HUES64 (cell line): ENCODE results near the gene FBXL16.
A peak's percentile ranks its signal among the peaks of the same experiment; 100 is the strongest.

ENCODE experiments used
- H3K27ac ChIP-seq: 2 replicates; pipeline ENCODE4 v1.7.0; 2013; ENCODE audit warnings: low read depth, low read length, inconsistent platforms
- H3K27me3 ChIP-seq: 2 replicates; pipeline ENCODE4 v1.6.1; 2013; ENCODE audit warnings: mild to moderate bottlenecking, low read length; ENCODE audit not compliant: insufficient read depth
- H3K36me3 ChIP-seq: 2 replicates; pipeline ENCODE4 v1.6.1; 2013; ENCODE audit warnings: mild to moderate bottlenecking, low read length; ENCODE audit not compliant: insufficient read depth
- H3K4me1 ChIP-seq: 2 replicates; pipeline ENCODE4 v1.6.1; 2013; ENCODE audit warnings: mild to moderate bottlenecking, low read length, moderate library complexity; ENCODE audit not compliant: insufficient read depth
- H3K4me3 ChIP-seq: 2 replicates; pipeline ENCODE4 v1.5.1; 2013; ENCODE audit warnings: mild to moderate bottlenecking, low read length, moderate library complexity
- H3K9ac ChIP-seq: 2 replicates; pipeline ENCODE4 v1.6.1; 2013; ENCODE audit warnings: mild to moderate bottlenecking, low read depth, low read length
- H3K9me3 ChIP-seq: 2 replicates; pipeline ENCODE4 v1.6.1; 2013; ENCODE audit warnings: low read depth, low read length; ENCODE audit not compliant: insufficient read depth
- WGBS: fragments of 150-250, 120-280 bp; methylation state at CpG from one replicate; pipeline ENCODE4 v1.1.7; 2013; ENCODE audit warnings: missing lambda C conversion rate; 5-methylcytosine and 5-hydroxymethylcytosine counted together

Gene FBXL16

GRCh38 chr16:720447-720989, 14.9 kb upstream of the FBXL16 start:
- Histone ChIP-seq H3K27ac (peak overlapping the region; percentile 94), H3K9ac (peak overlapping the region; percentile 94), H3K36me3 (peaks cover 5% of the 10 kb centered on the region; the same call in 1 of the 2 replicates), H3K27me3 (peaks cover 23% of the 10 kb centered on the region), H3K4me1 (peaks cover 18% of the 10 kb centered on the region; the same call in 1 of the 2 replicates), H3K9me3 (no peaks in the 10 kb centered on the region), H3K4me3 (peak overlapping the region; percentile 93)
- WGBS, result under 1% methylated on average over 36 of the region's 38 CpGs

DNA sequence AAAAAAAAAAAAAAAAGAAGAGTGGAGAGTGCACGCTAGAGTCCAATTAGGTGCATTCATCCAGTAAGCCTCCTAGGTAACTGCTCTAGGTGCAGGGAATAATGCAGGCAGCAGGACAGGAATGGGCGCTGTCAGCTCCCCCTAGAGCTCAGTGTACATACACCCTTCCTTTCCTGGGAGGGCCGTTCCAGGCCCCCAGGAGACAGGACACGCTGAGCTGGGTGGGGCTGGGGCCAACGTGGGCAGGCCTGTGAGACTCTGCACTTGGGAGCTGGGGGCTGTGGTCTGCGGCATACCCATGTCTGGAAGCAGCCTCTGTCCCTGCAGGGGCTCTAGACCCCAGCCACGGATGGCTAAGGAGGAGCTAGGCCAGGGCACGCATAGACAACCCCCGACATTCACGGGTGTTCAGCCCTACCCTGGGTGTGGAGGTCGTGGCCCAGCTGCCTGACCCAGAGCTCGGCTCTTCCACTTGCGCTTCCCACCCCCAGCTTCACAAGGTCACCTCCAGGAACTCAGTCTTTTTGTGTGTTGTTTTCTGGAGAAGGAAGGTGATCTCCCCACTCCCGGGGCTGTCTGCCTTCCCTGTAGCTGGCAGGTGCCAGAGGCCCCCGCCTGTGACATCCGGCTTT, 14.3 kb upstream of the FBXL16 start:
- Histone ChIP-seq H3K4me1 (peaks cover 18% of the 10 kb centered on the region; the same call in 1 of the 2 replicates), H3K4me3 (peak overlapping the region; percentile 93), H3K27me3 (peaks cover 23% of the 10 kb centered on the region), H3K36me3 (peaks cover 5% of the 10 kb centered on the region; the same call in 1 of the 2 replicates), H3K27ac (no peak overlapping the region), H3K9me3 (no peaks in the 10 kb centered on the region), H3K9ac (peak overlapping the region; percentile 94; the same call in 1 of the 2 replicates)
- WGBS, result 25% methylated on average over 16 of the region's 16 CpGs

GRCh38 chr16:718922-719321, 13.3 kb upstream of the FBXL16 start:
- WGBS, result 92% methylated on average over 6 of the region's 6 CpGs
- Histone ChIP-seq H3K36me3 (peaks cover 5% of the 10 kb centered on the region; the same call in 1 of the 2 replicates), H3K27ac (no peak overlapping the region), H3K9ac (no peak overlapping the region), H3K4me1 (peaks cover 18% of the 10 kb centered on the region; the same call in 1 of the 2 replicates), H3K4me3 (no peak overlapping the region), H3K9me3 (no peaks in the 10 kb centered on the region), H3K27me3 (peaks cover 31% of the 10 kb centered on the region)

DNA sequence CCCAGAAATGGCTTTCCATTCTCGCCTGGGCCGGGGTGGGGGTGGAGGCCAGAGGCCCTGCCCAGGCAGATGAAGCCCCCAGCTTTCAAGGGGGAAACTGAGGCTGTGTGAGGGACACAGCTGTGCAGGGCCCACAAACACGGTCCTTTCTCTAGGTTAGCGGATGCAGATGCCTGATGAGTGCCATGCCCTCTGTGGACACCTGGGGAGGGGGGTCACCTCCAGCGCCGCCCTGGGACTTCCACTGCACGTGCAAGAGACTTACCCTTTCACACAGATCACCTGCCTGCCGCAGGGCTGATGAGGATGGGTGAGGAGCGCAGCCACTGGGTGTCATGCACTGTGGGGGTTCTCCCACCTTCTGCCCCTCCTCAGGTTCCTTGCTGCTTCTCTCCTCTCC, 12.8 kb upstream of the FBXL16 start:
- Histone ChIP-seq H3K27ac (no peak overlapping the region), H3K9ac (no peak overlapping the region)

DNA sequence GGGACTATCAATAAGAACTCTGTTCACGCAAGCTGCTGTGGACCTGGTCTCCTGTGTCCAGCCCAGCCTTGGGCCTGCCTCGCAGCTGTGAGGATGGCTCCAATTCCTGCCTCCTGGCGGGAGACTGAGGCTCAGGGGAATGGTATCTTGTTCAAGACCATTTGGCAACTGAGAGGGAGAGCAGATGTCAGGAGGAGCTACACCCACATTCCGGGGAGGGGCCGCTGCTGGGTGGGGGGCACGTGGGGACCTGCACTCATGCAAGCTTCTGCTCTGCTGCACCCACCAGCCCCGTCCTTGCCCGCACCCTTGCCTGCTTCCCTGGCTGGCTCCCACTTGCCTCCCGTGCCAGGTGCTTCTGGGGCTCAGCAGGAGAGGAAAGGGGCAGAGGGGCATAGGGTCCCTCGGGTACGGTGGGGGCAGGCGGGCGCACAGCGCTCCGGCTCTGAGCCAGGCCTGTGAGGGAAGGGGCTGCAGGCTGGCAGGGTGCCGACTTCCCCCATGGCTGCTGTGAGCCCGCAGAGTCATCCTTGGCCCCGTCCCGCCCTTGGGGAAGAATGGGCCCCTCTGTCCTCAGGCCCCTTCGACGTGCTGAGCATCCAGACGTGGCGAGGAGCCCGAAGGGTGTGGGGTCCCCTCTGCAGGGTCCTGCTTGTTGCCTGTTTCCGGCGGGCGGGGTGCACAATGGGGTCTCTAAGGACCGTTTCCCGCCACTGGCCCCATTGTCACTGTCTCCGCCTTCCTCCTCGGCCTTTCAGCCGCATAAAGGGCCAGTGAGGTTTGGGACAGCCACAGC, 12.0 kb upstream of the FBXL16 start:
- WGBS, result 76% methylated on average over 32 of the region's 32 CpGs
- Histone ChIP-seq H3K27ac (no peak overlapping the region), H3K4me1 (peaks cover 18% of the 10 kb centered on the region; the same call in 1 of the 2 replicates), H3K9me3 (no peaks in the 10 kb centered on the region), H3K36me3 (no peaks in the 10 kb centered on the region), H3K4me3 (no peak overlapping the region), H3K9ac (no peak overlapping the region), H3K27me3 (peaks cover 36% of the 10 kb centered on the region)

More for the DNA sequence above, 12.8 kb upstream of the FBXL16 start:
- H3K9me3 ChIP-seq, result no peaks in the 10 kb centered on the region
- peaks cover 36% of the 10 kb centered on the region for H3K27me3 ChIP-seq
- H3K4me1 ChIP-seq, result peaks cover 18% of the 10 kb centered on the region; the same call in 1 of the 2 replicates
- H3K4me3 ChIP-seq, result no peak overlapping the region
- 92% methylated on average over 9 of the region's 9 CpGs for WGBS
- peaks cover 4% of the 10 kb centered on the region; the same call in 1 of the 2 replicates for H3K36me3 ChIP-seq

DNA sequence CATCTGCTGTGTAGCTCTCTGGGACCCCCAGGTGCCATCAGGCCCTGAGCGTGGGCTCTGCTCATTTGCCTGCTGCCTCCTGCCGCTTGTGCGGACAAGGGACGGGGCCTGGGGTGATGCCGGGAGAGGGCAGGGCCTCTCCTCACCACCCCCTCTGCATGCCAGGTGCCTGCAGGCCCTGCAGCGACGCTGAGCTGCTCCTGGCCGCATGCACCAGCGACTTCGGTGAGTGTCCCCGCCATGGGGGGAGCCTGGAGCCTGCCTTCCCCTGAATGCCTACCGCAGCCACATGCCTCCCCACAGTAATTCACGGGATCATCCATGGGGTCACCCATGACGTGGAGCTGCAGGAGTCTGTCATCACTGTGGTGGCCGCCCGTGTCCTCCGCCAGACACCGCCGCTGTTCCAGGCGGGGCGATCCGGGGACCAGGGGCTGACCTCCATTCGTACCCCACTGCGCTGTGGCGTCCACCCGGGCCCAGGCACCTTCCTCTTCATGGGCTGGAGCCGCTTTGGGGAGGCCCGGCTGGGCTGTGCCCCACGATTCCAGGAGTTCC, 11.2 kb upstream of the FBXL16 start:
- Histone ChIP-seq H3K27ac (no peak overlapping the region), H3K4me3 (peak overlapping the region; percentile 66; the same call in 1 of the 2 replicates), H3K4me1 (peaks cover 18% of the 10 kb centered on the region; the same call in 1 of the 2 replicates), H3K9ac (no peak overlapping the region), H3K27me3 (peaks cover 38% of the 10 kb centered on the region), H3K36me3 (no peaks in the 10 kb centered on the region), H3K9me3 (no peaks in the 10 kb centered on the region)
- WGBS, result 89% methylated on average over 29 of the region's 29 CpGs

DNA sequence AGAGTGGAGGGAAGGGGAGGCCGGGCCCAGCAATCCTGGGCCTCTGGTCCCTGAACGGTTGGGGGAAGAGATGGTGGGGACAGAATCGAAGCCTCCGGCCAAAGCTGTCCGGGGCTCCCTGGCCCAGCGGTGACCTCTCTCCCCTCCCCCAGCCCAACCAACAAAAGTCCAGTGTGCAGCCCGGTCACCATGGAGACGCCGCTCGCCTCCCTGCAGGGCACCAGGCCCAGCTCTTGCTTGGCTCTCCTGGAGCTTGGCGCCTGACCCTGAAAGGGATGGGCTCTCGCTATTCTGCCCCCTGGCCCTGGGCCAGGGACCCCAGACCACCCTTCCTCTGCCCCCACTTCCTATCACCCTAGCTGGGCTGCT, 10.6 kb upstream of the FBXL16 start:
- H3K4me3 ChIP-seq, result peak overlapping the region; percentile 66
- 0 out of 2 replicates have a peak overlapping the region, but pooled peaks have one; percentile 37 for H3K9ac ChIP-seq
- H3K27me3 ChIP-seq, result peaks cover 40% of the 10 kb centered on the region
- 14% methylated on average over 11 of the region's 12 CpGs for WGBS
- no peaks in the 10 kb centered on the region for H3K36me3 ChIP-seq
- no peaks in the 10 kb centered on the region for H3K9me3 ChIP-seq
- peaks cover 18% of the 10 kb centered on the region; the same call in 1 of the 2 replicates for H3K4me1 ChIP-seq
- H3K27ac ChIP-seq, result no peak overlapping the region

DNA sequence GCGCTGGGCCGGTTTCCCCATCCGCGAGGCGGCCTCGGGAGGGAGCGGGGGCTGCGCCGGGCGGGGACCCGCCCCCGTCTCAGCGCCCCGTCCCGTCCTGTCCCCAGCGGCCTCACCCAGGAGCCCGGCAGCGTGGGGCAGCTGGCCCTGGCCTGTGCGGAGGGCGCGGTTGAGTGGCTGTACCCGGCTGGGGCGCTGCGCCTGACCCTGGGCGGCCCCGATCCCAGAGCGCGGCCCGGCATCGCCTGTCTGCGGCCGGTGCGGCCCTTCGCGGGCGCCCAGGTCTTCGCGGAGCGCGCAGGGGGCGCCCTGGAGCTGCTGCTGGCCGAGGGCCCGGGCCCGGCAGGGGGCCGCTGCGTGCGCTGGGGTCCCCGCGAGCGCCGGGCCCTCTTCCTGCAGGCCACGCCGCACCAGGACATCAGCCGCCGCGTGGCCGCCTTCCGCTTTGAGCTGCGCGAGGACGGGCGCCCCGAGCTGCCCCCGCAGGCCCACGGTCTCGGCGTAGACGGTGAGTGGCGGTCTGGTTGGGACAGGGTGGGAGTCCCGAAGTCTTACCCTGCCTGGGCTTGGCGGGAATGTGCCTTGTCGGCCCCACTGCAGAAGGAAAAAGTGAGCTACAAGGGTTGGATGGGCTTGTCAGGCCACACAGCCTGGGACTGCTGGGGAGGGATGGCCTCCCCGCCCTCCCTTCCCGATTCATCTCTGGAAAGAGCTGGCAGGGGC, 10.0 kb upstream of the FBXL16 start:
- Histone ChIP-seq H3K27me3 (peaks cover 46% of the 10 kb centered on the region), H3K4me3 (peak overlapping the region; percentile 66), H3K9me3 (no peaks in the 10 kb centered on the region), H3K9ac (peak overlapping the region; percentile 57), H3K36me3 (no peaks in the 10 kb centered on the region), H3K4me1 (peaks cover 18% of the 10 kb centered on the region; the same call in 1 of the 2 replicates), H3K27ac (no peak overlapping the region)
- 4% methylated on average over 74 of the region's 74 CpGs for WGBS

GRCh38 chr16:714558-715476, 9.2 kb upstream of the FBXL16 start, which contains the start of gene METRN:
TSS of gene METRN (plus strand) at chr16:715118. CDS start at chr16:715290, 172 bp downstream.
- Histone ChIP-seq H3K9ac (peak within 1 kb of the TSS; percentile 57), H3K36me3 (no peaks in the 10 kb centered on the region), H3K4me3 (peak within 1 kb of the TSS; percentile 66), H3K9me3 (no peaks in the 10 kb centered on the region), H3K27ac (no peak within 1 kb of the TSS), H3K4me1 (peaks cover 13% of the 10 kb centered on the region; the same call in 1 of the 2 replicates), H3K27me3 (peaks cover 53% of the 10 kb centered on the region)
- 9% methylated on average over 108 of the region's 108 CpGs for WGBS
